Measurements from ENCODE around the gene DQX1. TPM values are rescaled to one million over a fixed set of nuclear protein-coding genes. Genes with fewer than 3 reads are reported as not detected.
"Not testable (repeated sequence)": the region's sequence is repeated elsewhere in the genome, so short reads cannot be mapped to it uniquely, and the experiment has no call there.

DQX1 gene
- total and polyA plus RNA-seq, 4 donors: 0.12 to 0.34 (median 0.17) TPM; not detected in 1

DNA sequence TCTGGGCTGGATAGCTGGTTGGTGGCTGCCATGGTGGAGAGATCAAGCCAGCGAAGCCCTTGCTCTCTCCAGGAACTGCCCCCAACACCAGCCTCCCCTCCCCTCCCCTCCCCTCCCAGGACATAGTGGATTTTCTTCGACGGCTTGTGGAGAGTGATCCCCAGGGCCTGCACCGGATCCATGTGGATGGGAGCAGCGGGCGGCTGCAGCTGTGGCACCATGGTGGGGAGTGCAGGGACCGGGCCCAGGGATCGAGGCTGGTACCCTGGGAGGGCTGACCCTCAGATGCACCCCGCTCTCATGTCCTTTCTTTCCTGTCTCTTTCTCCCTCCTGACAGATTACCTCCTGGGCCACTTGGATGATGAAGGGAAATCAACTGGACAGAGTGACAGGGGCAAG lies 36.1 kb downstream of the DQX1 start:
- no peaks in the 10 kb centered on the region for H3K27me3 ChIP-seq (ENCODE audit: control insufficient read depth in 3 of 3, insufficient read depth in 3 of 3, low read length in 2 of 3)
- WGBS, 2 donors: 94 to 98% methylated on average over 9 of the region's 9 CpGs

DNA sequence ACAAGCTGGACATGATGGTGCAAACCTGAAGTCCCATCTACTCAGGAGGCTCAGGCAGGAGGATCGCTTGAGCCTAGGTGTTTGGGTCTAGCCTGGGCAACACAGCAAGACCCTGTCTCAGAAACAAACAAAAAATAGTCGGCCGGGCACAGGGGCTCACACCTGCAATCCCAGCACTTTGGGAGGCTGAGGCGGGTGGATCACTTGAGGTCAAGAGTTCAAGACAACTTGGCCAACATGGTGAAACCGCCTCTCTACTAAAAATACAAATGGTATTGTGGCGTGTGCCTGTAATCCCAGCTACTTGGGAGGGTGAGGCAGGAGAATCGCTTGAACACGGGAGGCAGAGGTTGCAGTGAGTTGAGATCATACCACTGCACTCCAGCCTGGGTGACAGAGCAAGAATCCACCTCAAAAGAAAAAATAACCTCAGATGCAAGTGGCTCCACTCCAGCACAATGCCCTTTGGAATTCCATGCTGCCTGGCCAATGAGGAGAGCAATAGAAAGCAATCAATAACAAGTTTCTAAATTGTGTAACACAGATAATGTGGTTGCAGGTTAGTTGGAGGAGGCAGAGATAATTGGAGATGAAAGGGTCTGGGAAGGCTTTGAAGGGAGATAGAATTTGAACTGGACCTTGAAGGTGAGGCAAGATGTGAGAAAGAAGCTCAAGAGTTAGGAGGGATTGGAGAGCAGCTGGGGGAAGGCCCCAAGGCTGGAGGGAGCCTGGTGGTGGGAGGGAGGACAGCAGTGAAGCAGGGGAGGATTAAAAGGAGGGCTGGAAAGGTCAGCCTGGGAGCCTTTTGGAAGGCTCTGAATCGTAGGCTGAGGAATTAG lies 37.2 kb downstream of the DQX1 start:
- Histone ChIP-seq H3K4me3 (no peak overlapping the region), H3K27ac (ENCODE audit: low read depth in 1 of 2, low read length in 1 of 2) (no peak overlapping the region), H3K9me3 (ENCODE audit: control insufficient read depth in 4 of 4, insufficient read depth in 3 of 4, low read length in 3 of 4) (no peaks in the 10 kb centered on the region), H3K27me3 (ENCODE audit: control insufficient read depth in 3 of 3, insufficient read depth in 3 of 3, low read length in 2 of 3) (no peaks in the 10 kb centered on the region), H3K9ac (ENCODE audit: insufficient read depth in 1 of 2, low read length in 2 of 2) (no peak overlapping the region), H3K4me1 (ENCODE audit: control insufficient read depth in 5 of 5, insufficient read depth in 5 of 5, low read length in 5 of 5) (no peaks in the 10 kb centered on the region), H3K36me3 (ENCODE audit: control insufficient read depth in 4 of 4, insufficient read depth in 4 of 4, low read length in 4 of 4) (peaks cover 19 to 44% (median 41%) of the 10 kb centered on the region in 4 donors)
- 96 to 97% methylated on average over 9 of the region's 9 CpGs for WGBS, 2 donors
- TF ChIP-seq, protein P1, sequence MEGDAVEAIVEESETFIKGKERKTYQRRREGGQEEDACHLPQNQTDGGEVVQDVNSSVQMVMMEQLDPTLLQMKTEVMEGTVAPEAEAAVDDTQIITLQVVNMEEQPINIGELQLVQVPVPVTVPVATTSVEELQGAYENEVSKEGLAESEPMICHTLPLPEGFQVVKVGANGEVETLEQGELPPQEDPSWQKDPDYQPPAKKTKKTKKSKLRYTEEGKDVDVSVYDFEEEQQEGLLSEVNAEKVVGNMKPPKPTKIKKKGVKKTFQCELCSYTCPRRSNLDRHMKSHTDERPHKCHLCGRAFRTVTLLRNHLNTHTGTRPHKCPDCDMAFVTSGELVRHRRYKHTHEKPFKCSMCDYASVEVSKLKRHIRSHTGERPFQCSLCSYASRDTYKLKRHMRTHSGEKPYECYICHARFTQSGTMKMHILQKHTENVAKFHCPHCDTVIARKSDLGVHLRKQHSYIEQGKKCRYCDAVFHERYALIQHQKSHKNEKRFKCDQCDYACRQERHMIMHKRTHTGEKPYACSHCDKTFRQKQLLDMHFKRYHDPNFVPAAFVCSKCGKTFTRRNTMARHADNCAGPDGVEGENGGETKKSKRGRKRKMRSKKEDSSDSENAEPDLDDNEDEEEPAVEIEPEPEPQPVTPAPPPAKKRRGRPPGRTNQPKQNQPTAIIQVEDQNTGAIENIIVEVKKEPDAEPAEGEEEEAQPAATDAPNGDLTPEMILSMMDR (IDR thresholded peaks at IDR 0.05; ENCODE audit: control extremely low read depth, extremely low read depth): no peak
- ATAC-seq (ENCODE audit: insufficient read depth, low FRiP score): no peak
- no peak for DNase-seq

More for the DNA sequence above, 36.1 kb downstream of the DQX1 start:
- ATAC-seq (ENCODE audit: insufficient read depth, low FRiP score) (no peak), DNase-seq (no peak)
- no peaks in the 10 kb centered on the region for H3K4me1 ChIP-seq (ENCODE audit: control insufficient read depth in 5 of 5, insufficient read depth in 5 of 5, low read length in 5 of 5)
- no peaks in the 10 kb centered on the region for H3K9me3 ChIP-seq (ENCODE audit: control insufficient read depth in 4 of 4, insufficient read depth in 3 of 4, low read length in 3 of 4)
- TF ChIP-seq, protein P1 (IDR thresholded peaks at IDR 0.05; ENCODE audit: control extremely low read depth, extremely low read depth): no peak
- peaks cover 23 to 43% (median 42%) of the 10 kb centered on the region in 4 donors for H3K36me3 ChIP-seq (ENCODE audit: control insufficient read depth in 4 of 4, insufficient read depth in 4 of 4, low read length in 4 of 4)
- H3K9ac ChIP-seq (ENCODE audit: insufficient read depth in 1 of 2, low read length in 2 of 2): no peak overlapping the region
- no peak overlapping the region for H3K4me3 ChIP-seq
- H3K27ac ChIP-seq (ENCODE audit: low read depth in 1 of 2, low read length in 1 of 2): no peak overlapping the region

DNA sequence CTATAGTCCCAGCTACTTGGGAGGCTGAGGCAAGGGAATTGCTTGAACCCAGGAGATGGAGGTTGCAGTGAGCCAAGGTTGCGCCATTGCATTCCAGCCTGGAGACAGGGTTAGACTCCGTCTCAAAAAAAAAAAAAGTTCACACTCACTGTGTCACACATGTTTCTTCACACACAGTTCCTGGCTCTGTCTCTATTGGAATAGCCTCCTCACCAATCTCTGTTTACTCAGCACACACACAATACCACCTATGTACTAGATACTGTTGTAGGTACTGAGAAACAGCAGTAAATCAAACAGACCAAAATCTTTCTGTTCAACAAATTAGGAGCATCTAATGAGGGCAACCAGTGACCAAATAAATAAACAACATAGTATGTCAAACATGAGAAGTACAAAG lies 39.9 kb downstream of the DQX1 start:
- no peak for ATAC-seq (ENCODE audit: insufficient read depth, low FRiP score)
- Histone ChIP-seq H3K36me3 (ENCODE audit: control insufficient read depth in 4 of 4, insufficient read depth in 4 of 4, low read length in 4 of 4) (peaks cover 9 to 37% (median 15%) of the 10 kb centered on the region in 4 donors), H3K27ac (ENCODE audit: low read depth in 1 of 2, low read length in 1 of 2) (no peak overlapping the region), H3K9ac (ENCODE audit: insufficient read depth in 1 of 2, low read length in 2 of 2) (no peak overlapping the region), H3K4me1 (ENCODE audit: control insufficient read depth in 5 of 5, insufficient read depth in 5 of 5, low read length in 5 of 5) (peaks cover 3 to 13% (median 6%) of the 10 kb centered on the region in 5 donors), H3K27me3 (ENCODE audit: control insufficient read depth in 3 of 3, insufficient read depth in 3 of 3, low read length in 2 of 3) (no peaks in the 10 kb centered on the region), H3K9me3 (ENCODE audit: control insufficient read depth in 4 of 4, insufficient read depth in 3 of 4, low read length in 3 of 4) (no peaks in the 10 kb centered on the region), H3K4me3 (no peak overlapping the region)
- no peak for DNase-seq
- TF ChIP-seq, protein P1 (IDR thresholded peaks at IDR 0.05; ENCODE audit: control extremely low read depth, extremely low read depth): no peak
- 95 to 96% methylated on average over 2 of the region's 2 CpGs for WGBS, 2 donors

DNA sequence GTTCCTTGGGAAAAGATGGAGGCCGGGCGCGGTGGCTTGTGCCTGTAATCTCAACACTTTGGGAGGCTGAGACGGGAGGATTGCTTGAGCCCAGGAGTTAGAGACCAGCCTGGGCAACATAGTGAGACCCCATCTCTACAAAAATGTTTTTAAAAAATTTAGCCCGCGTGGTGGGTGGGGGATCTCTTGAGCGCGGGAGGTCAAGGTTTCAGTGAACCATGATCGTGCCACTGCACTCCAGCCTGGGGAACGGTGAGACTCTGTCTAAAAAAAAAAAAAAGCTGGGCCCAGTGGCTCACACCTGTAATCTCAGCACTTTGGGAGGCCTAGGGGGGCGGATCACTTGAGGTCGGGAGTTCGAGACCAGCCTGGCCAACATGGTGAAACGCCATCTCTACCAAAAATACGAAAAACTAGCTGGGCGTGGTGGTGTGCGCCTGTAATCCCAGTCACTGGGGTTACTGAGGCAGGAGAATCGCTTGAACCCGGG lies 42.3 kb downstream of the DQX1 start:
- Histone ChIP-seq H3K36me3 (ENCODE audit: control insufficient read depth in 4 of 4, insufficient read depth in 4 of 4, low read length in 4 of 4) (peaks cover 0 to 30% (median 8%) of the 10 kb centered on the region in 4 donors), H3K4me3 (peak overlapping the region; percentile 65), H3K9ac (ENCODE audit: insufficient read depth in 1 of 2, low read length in 2 of 2) (peak overlapping the region in 1 of 2 donors; percentile 89), H3K4me1 (ENCODE audit: control insufficient read depth in 5 of 5, insufficient read depth in 5 of 5, low read length in 5 of 5) (peaks cover 3 to 19% (median 8%) of the 10 kb centered on the region in 5 donors)
- not testable (repeated sequence) for H3K27ac ChIP-seq (ENCODE audit: low read depth in 1 of 2, low read length in 1 of 2); H3K27me3 ChIP-seq (ENCODE audit: control insufficient read depth in 3 of 3, insufficient read depth in 3 of 3, low read length in 2 of 3); H3K9me3 ChIP-seq (ENCODE audit: control insufficient read depth in 4 of 4, insufficient read depth in 3 of 4, low read length in 3 of 4); ATAC-seq (ENCODE audit: insufficient read depth, low FRiP score); DNase-seq
- WGBS, 2 donors: 82 to 85% methylated on average over 19 of the region's 19 CpGs

All from lung (tissue), 12 donors.